SH-SY5Y (cell line): ENCODE results near the gene ZNF79.

Experiments used
- GATA2 ChIP-seq: IDR thresholded peaks from 2 replicates; pipeline ENCODE4 v1.6.1; 2011; ENCODE audit warnings: mild to moderate bottlenecking, low read depth, low read length
- GATA3 ChIP-seq: IDR thresholded peaks from 2 replicates; pipeline ENCODE4 v1.6.1; 2011; ENCODE audit warnings: low read depth, mild to moderate bottlenecking, low read length, moderate library complexity

DNA sequence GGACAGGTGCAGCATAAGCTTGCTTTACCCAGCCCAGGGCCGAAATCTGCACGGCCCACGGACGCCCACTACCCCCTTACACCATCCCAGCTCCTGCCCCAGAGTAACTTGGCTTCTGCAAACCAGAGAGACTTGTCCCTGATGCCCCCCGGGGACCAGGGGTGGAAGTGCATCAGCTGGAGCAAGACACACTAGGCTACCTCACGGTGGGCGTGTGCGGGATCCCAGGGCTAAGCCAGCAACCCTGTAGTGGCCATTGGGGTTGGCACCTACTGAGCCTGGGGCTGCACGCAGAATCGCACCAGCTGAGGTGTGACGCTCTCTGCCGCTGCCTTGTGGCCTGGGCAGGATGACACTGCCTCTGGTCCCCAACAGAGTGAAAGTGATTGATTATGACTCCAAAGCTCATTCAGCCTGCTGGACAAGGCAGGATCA lies 6.1 kb upstream of the ZNF79 start:
- TF ChIP-seq GATA2, result no peak
- TF ChIP-seq GATA3, result no peak
